Smooth muscle cell (in vitro differentiated cells): ENCODE results near the gene DDX51. TPM values are rescaled to one million over a fixed set of nuclear protein-coding genes. Genes with fewer than 3 reads are reported as not detected.
"Not testable (repeated sequence)": the region's sequence is repeated elsewhere in the genome, so short reads cannot be mapped to it uniquely, and the experiment has no call there.

Experiments
- DNase-seq: peaks from one replicate; lab custom pipeline; 2025; ENCODE audit not compliant: unreplicated experiment; lab: John Stamatoyannopoulos, UW
- H2AFZ ChIP-seq: fragments of 200-600 bp; sonication (generic); 2 replicates; pipeline ENCODE4 v1.6.0; 2016; ENCODE audit warnings: antibody characterized with exemption, low read depth, mild to moderate bottlenecking
- H3F3A ChIP-seq: fragments of 200-600 bp; sonication (generic); 2 replicates; pipeline ENCODE4 v1.6.0; 2017; ENCODE audit warnings: antibody characterized with exemption, low read depth
- H3K27ac ChIP-seq: fragments of 200-600 bp; sonication (generic); 2 replicates; pipeline ENCODE4 v1.5.1; 2016; ENCODE audit warnings: low read depth, mild to moderate bottlenecking
- H3K27me3 ChIP-seq: fragments of 200-600 bp; sonication (generic); 2 replicates; pipeline ENCODE4 v1.6.1; 2016; ENCODE audit warnings: low read depth, mild to moderate bottlenecking
- H3K36me3 ChIP-seq: fragments of 200-600 bp; sonication (generic); 2 replicates; pipeline ENCODE4 v1.5.1; 2016; ENCODE audit warnings: low read depth
- H3K4me1 ChIP-seq: fragments of 200-600 bp; sonication (generic); 2 replicates; pipeline ENCODE4 v1.5.1; 2016; ENCODE audit warnings: low read depth
- H3K4me2 ChIP-seq: fragments of 200-600 bp; sonication (generic); 2 replicates; pipeline ENCODE4 v1.6.0; 2016; ENCODE audit warnings: mild to moderate bottlenecking
- H3K4me3 ChIP-seq: fragments of 200-600 bp; sonication (generic); 2 replicates; pipeline ENCODE4 v1.5.1; 2016; ENCODE audit warnings: mild to moderate bottlenecking
- H3K79me2 ChIP-seq: fragments of 200-600 bp; sonication (generic); 2 replicates; pipeline ENCODE4 v1.6.0; 2016; ENCODE audit warnings: low read depth, mild to moderate bottlenecking
- H3K9ac ChIP-seq: fragments of 200-600 bp; sonication (generic); 2 replicates; pipeline ENCODE4 v1.6.0; 2016; ENCODE audit warnings: low read depth
- H3K9me3 ChIP-seq: fragments of 200-600 bp; sonication (generic); replicated peaks from 2 replicates; pipeline ENCODE4 v1.5.1; 2016; ENCODE audit warnings: low read depth
- H4K20me1 ChIP-seq: fragments of 200-600 bp; sonication (generic); 2 replicates; pipeline ENCODE4 v1.6.0; 2016; ENCODE audit warnings: low read depth
- CTCF ChIP-seq: fragments of 200-600 bp; sonication (generic); IDR thresholded peaks from 2 replicates; pipeline ENCODE4 v1.5.1; 2017; ENCODE audit warnings: borderline replicate concordance, mild to moderate bottlenecking, antibody characterized with exemption; ENCODE audit not compliant: insufficient read depth, poor library complexity, severe bottlenecking
- WGBS: methylation state at CpG from one replicate; pipeline ENCODE4 v1.1.7; 2016; ENCODE audit warnings: low lambda C conversion rate; 5-methylcytosine and 5-hydroxymethylcytosine counted together
- polyA plus RNA-seq: library from polyadenylated mRNA; unstranded; fragments of >200 nt; fragmentation: Nextera tagmentation; extraction: Ambion mirVana; gene quantifications from 2 replicates; pipeline ENCODE4 v1.2.1, GENCODE V29; 2016
- total RNA-seq: library from RNA; depleted of rRNA; stranded (reverse); fragments of >200 nt; gene quantifications from 2 replicates; pipeline ENCODE4 v1.2.3, GENCODE V29; 2014

The DDX51 gene
- total and polyA plus RNA-seq, 2 experiments from 2014 or later: 1.6 to 12.5 TPM

GRCh38 chr12:132105467-132105866 is 38.7 kb downstream of the DDX51 start:
- no peaks in the 10 kb centered on the region for H3K27me3 ChIP-seq
- WGBS: 94% methylated on average over 6 of the region's 6 CpGs
- H3K4me3 ChIP-seq: no peak overlapping the region
- H3K4me1 ChIP-seq: no peaks in the 10 kb centered on the region
- no peak overlapping the region for H3K27ac ChIP-seq
- H4K20me1 ChIP-seq: peaks cover 65% of the 10 kb centered on the region
- H3K9ac ChIP-seq: no peak overlapping the region
- no peak for DNase-seq
- H3K36me3 ChIP-seq: no peaks in the 10 kb centered on the region
- no peak overlapping the region for H2AFZ ChIP-seq
- H3K79me2 ChIP-seq: peaks cover 3% of the 10 kb centered on the region
- H3F3A ChIP-seq: no peaks in the 10 kb centered on the region
- no peak for TF ChIP-seq CTCF
- H3K9me3 ChIP-seq: no peaks in the 10 kb centered on the region
- H3K4me2 ChIP-seq: no peak overlapping the region

- Histone ChIP-seq H3K9ac (no peak overlapping the region), H3K4me1 (no peaks in the 10 kb centered on the region), H2AFZ (no peak overlapping the region), H3K9me3 (no peaks in the 10 kb centered on the region), H3K27me3 (no peaks in the 10 kb centered on the region), H3K79me2 (peaks cover 3% of the 10 kb centered on the region), H3K4me3 (no peak overlapping the region), H3F3A (no peaks in the 10 kb centered on the region), H4K20me1 (peaks cover 82% of the 10 kb centered on the region), H3K27ac (no peak overlapping the region), H3K4me2 (no peak overlapping the region), H3K36me3 (no peaks in the 10 kb centered on the region)
- no peak for DNase-seq
- no peak for TF ChIP-seq CTCF
- 97% methylated on average over 20 of the region's 26 CpGs for WGBS
Measured at GRCh38 chr12:132103542-132104308, 40.4 kb downstream of the DDX51 start.

GRCh38 chr12:132103072-132103471 is 41.0 kb downstream of the DDX51 start:
- H3K27me3 ChIP-seq, H3K27ac ChIP-seq, H3F3A ChIP-seq, H3K9ac ChIP-seq, H2AFZ ChIP-seq, H3K4me3 ChIP-seq, H3K9me3 ChIP-seq, H3K79me2 ChIP-seq, DNase-seq, H3K4me1 ChIP-seq, H3K4me2 ChIP-seq, H3K36me3 ChIP-seq: not testable (repeated sequence)
- WGBS: 88% methylated on average over 14 of the region's 14 CpGs
- H4K20me1 ChIP-seq: peaks cover 82% of the 10 kb centered on the region

DNA sequence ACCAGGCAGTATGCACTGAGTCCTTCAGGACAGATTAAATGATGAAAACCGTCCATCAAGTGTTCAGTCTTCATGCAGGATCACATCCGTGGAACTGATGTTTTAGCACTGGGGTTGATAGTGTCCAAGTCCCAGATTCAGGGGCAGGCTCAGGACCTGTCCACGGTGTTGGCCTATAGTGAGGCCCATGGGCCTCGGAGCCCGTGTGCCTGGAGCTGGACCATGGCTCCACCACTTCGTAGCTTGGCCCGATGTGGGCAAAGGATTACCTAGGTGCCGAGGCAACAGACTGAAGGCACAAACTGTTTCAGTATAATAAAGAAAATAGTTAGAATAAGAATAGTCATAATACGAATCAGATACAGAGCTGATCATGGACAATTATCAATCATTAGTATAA is 41.8 kb downstream of the DDX51 start:
- Histone ChIP-seq H3K36me3 (peaks cover 4% of the 10 kb centered on the region), H3K27me3 (no peaks in the 10 kb centered on the region), H3K4me1 (no peaks in the 10 kb centered on the region), H3K27ac (no peak overlapping the region), H4K20me1 (peaks cover 82% of the 10 kb centered on the region), H2AFZ (no peak overlapping the region), H3K9me3 (no peaks in the 10 kb centered on the region), H3K4me2 (no peak overlapping the region), H3F3A (no peaks in the 10 kb centered on the region), H3K4me3 (no peak overlapping the region), H3K9ac (no peak overlapping the region), H3K79me2 (peaks cover 7% of the 10 kb centered on the region)
- WGBS: 95% methylated on average over 9 of the region's 9 CpGs
- DNase-seq: no peak
- no peak for TF ChIP-seq CTCF
